ENCODE data around the gene FBXW7. TPM values are rescaled to one million over a fixed set of nuclear protein-coding genes. Genes with fewer than 3 reads are reported as not detected.

The FBXW7 gene
- polyA plus RNA-seq, 1 donor from 2014 or later = 55.7 TPM

DNA sequence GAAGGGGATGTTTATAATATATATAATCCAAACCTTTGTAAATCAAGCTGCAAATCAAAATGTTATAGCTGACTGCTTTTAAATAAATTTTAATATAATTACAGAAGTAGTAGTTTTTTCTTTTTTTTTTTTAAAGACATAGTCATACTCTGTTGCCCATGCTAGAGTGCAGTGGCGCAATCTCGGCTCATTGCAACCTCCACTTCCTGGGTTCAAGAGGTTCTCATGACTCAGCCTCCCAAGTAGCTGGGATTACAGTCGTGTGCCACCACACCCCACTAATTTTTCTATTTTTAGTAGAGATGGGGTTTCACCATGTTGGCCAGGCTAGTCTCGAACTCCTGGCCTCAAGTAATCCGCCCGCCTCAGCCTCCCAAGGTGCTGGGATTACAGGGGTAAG is 178.7 kb downstream of the FBXW7 start:
- Histone ChIP-seq H3K79me2 (replicated peaks; ENCODE audit: insufficient read depth, low read length) (no peaks in the 10 kb centered on the region), H3K9ac (ENCODE audit: low read length) (no peak overlapping the region), H3K27me3 (ENCODE audit: insufficient read depth, low read depth, low read length) (no peaks in the 10 kb centered on the region), H3K4me3 (ENCODE audit: low read length) (no peak overlapping the region), H4K20me1 (ENCODE audit: insufficient read depth) (no peaks in the 10 kb centered on the region), H3K9me2 (ENCODE audit: insufficient read depth, low read length) (no peaks in the 10 kb centered on the region), H3K9me3 (ENCODE audit: low read length) (no peaks in the 10 kb centered on the region), H3K4me2 (ENCODE audit: low read length) (no peak overlapping the region), H3K36me3 (ENCODE audit: insufficient read depth, low read length) (no peaks in the 10 kb centered on the region), H3K27ac (ENCODE audit: low read length) (no peak overlapping the region), H3F3A (ENCODE audit: insufficient read depth, low read length, poor library complexity, severe bottlenecking) (no peaks in the 10 kb centered on the region), H2AFZ (ENCODE audit: low read depth, low read length) (no peak overlapping the region)
- TF ChIP-seq EZH2 (IDR thresholded peaks at IDR 0.05; ENCODE audit: borderline replicate concordance, insufficient read depth, low read length, poor library complexity, severe bottlenecking) = no peak

DNA sequence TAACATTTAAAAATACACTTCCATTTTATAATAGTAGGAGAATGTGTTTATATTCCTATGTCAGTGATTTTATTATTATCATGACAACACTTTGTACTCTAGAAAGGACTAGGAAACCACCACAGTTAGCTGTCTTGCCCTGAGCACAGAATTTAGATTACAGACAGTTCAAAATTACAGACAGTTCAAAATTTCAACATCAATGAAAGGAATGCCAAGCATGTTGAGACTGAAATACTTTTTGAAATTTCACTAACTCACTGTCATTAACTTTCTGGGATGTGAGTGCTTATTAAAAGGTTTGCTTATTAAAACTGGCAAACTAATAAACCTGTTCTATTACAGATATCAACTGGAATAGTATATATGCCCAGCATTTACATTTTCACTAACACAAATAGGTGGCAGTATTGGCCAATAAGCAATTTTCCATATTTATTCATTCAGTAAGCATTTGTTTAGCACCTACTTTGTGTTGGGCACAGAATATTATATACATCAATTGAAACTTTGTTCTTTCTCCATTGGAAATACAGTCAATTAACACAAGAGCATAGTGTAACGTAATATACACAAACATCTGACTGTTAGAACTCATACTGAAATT is 179.4 kb downstream of the FBXW7 start:
- Histone ChIP-seq H3K4me2 (ENCODE audit: low read length) (no peak overlapping the region), H3K36me3 (ENCODE audit: insufficient read depth, low read length) (no peaks in the 10 kb centered on the region), H3K9ac (ENCODE audit: low read length) (no peak overlapping the region), H3K79me2 (replicated peaks; ENCODE audit: insufficient read depth, low read length) (no peaks in the 10 kb centered on the region), H3K9me3 (ENCODE audit: low read length) (no peaks in the 10 kb centered on the region), H3K4me3 (ENCODE audit: low read length) (no peak overlapping the region), H2AFZ (ENCODE audit: low read depth, low read length) (no peak overlapping the region), H3K27me3 (ENCODE audit: insufficient read depth, low read depth, low read length) (no peaks in the 10 kb centered on the region), H3K27ac (ENCODE audit: low read length) (no peak overlapping the region), H3F3A (ENCODE audit: insufficient read depth, low read length, poor library complexity, severe bottlenecking) (peaks cover 5% of the 10 kb centered on the region), H3K9me2 (ENCODE audit: insufficient read depth, low read length) (no peaks in the 10 kb centered on the region), H4K20me1 (ENCODE audit: insufficient read depth) (no peaks in the 10 kb centered on the region)
- TF ChIP-seq TAF1 (IDR thresholded peaks at IDR 0.05; ENCODE audit: low read depth) (no peak), EZH2 (IDR thresholded peaks at IDR 0.05; ENCODE audit: borderline replicate concordance, insufficient read depth, low read length, poor library complexity, severe bottlenecking) (no peak), POLR2AphosphoS5 (IDR thresholded peaks at IDR 0.05) (no peak), MXI1 (conservative IDR thresholded peaks at IDR 0.05; ENCODE audit: poor library complexity, severe bottlenecking) (no peak), REST (IDR thresholded peaks at IDR 0.05; ENCODE audit: borderline replicate concordance) (no peak), EP300 (conservative IDR thresholded peaks at IDR 0.05; ENCODE audit: poor library complexity, severe bottlenecking) (no peak), RAD21 (conservative IDR thresholded peaks at IDR 0.05) (no peak), SMC3 (conservative IDR thresholded peaks at IDR 0.05; ENCODE audit: poor library complexity) (no peak)
- TF ChIP-seq, protein P1, sequence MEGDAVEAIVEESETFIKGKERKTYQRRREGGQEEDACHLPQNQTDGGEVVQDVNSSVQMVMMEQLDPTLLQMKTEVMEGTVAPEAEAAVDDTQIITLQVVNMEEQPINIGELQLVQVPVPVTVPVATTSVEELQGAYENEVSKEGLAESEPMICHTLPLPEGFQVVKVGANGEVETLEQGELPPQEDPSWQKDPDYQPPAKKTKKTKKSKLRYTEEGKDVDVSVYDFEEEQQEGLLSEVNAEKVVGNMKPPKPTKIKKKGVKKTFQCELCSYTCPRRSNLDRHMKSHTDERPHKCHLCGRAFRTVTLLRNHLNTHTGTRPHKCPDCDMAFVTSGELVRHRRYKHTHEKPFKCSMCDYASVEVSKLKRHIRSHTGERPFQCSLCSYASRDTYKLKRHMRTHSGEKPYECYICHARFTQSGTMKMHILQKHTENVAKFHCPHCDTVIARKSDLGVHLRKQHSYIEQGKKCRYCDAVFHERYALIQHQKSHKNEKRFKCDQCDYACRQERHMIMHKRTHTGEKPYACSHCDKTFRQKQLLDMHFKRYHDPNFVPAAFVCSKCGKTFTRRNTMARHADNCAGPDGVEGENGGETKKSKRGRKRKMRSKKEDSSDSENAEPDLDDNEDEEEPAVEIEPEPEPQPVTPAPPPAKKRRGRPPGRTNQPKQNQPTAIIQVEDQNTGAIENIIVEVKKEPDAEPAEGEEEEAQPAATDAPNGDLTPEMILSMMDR (IDR thresholded peaks at IDR 0.05; ENCODE audit: poor library complexity, severe bottlenecking) = no peak

Measured in neural cell (in vitro differentiated cells).